ENCODE data around the gene TOGARAM2.

TOGARAM2 gene

GRCh38 chr2:29014811-29015421 lies 33.8 kb downstream of the TOGARAM2 start:
- no peak for TF ChIP-seq CTCF (IDR thresholded peaks at IDR 0.05; ENCODE audit: poor library complexity, severe bottlenecking)
- no peak overlapping the region for H3K4me3 ChIP-seq (ENCODE audit: severe bottlenecking)
- no peaks in the 10 kb centered on the region for H3K36me3 ChIP-seq (ENCODE audit: low read depth)
- no peak overlapping the region for H3K27ac ChIP-seq (ENCODE audit: poor library complexity, severe bottlenecking)
- no peaks in the 10 kb centered on the region for H3K4me1 ChIP-seq (ENCODE audit: insufficient read depth, poor library complexity, severe bottlenecking)
- H3K9me3 ChIP-seq (ENCODE audit: severe bottlenecking) = no peaks in the 10 kb centered on the region
- DNase-seq (ENCODE audit: low spot score) = no peak
- H3K27me3 ChIP-seq (ENCODE audit: insufficient read depth, poor library complexity, severe bottlenecking) = no peaks in the 10 kb centered on the region
- peak; percentile 45; the same call in 2 of the 3 replicates for ATAC-seq (ENCODE audit: low read depth)

GRCh38 chr2:29015701-29016470 lies 34.8 kb downstream of the TOGARAM2 start:
- Histone ChIP-seq H3K4me3 (ENCODE audit: severe bottlenecking) (no peak overlapping the region), H3K9me3 (ENCODE audit: severe bottlenecking) (no peaks in the 10 kb centered on the region), H3K4me1 (ENCODE audit: insufficient read depth, poor library complexity, severe bottlenecking) (no peaks in the 10 kb centered on the region), H3K27me3 (ENCODE audit: insufficient read depth, poor library complexity, severe bottlenecking) (no peaks in the 10 kb centered on the region), H3K27ac (ENCODE audit: poor library complexity, severe bottlenecking) (no peak overlapping the region), H3K36me3 (ENCODE audit: low read depth) (no peaks in the 10 kb centered on the region)
- ATAC-seq (ENCODE audit: low read depth) = no peak
- no peak for TF ChIP-seq CTCF (IDR thresholded peaks at IDR 0.05; ENCODE audit: poor library complexity, severe bottlenecking)
- DNase-seq (ENCODE audit: low spot score) = no peak

- DNase-seq (ENCODE audit: low spot score) (no peak), ATAC-seq (ENCODE audit: low read depth) (no peak)
- Histone ChIP-seq H3K27me3 (ENCODE audit: insufficient read depth, poor library complexity, severe bottlenecking) (no peaks in the 10 kb centered on the region), H3K4me1 (ENCODE audit: insufficient read depth, poor library complexity, severe bottlenecking) (no peaks in the 10 kb centered on the region), H3K9me3 (ENCODE audit: severe bottlenecking) (no peaks in the 10 kb centered on the region), H3K36me3 (ENCODE audit: low read depth) (no peaks in the 10 kb centered on the region), H3K4me3 (ENCODE audit: severe bottlenecking) (no peak overlapping the region), H3K27ac (ENCODE audit: poor library complexity, severe bottlenecking) (no peak overlapping the region)
- TF ChIP-seq CTCF (IDR thresholded peaks at IDR 0.05; ENCODE audit: poor library complexity, severe bottlenecking) = no peak
Measured at GRCh38 chr2:29016504-29016903, 35.4 kb downstream of the TOGARAM2 start.

GRCh38 chr2:29017716-29018435 lies 36.8 kb downstream of the TOGARAM2 start:
- no peak for ATAC-seq (ENCODE audit: low read depth)
- no peak for TF ChIP-seq CTCF (IDR thresholded peaks at IDR 0.05; ENCODE audit: poor library complexity, severe bottlenecking)

More at GRCh38 chr2:29017716-29018435, 36.8 kb downstream of the TOGARAM2 start:
- Histone ChIP-seq H3K9me3 (ENCODE audit: severe bottlenecking) (no peaks in the 10 kb centered on the region), H3K27me3 (ENCODE audit: insufficient read depth, poor library complexity, severe bottlenecking) (no peaks in the 10 kb centered on the region), H3K4me1 (ENCODE audit: insufficient read depth, poor library complexity, severe bottlenecking) (no peaks in the 10 kb centered on the region), H3K4me3 (ENCODE audit: severe bottlenecking) (no peak overlapping the region), H3K27ac (ENCODE audit: poor library complexity, severe bottlenecking) (no peak overlapping the region), H3K36me3 (ENCODE audit: low read depth) (no peaks in the 10 kb centered on the region)
- DNase-seq (ENCODE audit: low spot score) = no peak
